GM12874 (cell line): ENCODE measurements around the gene THSD7B.

Experiments
- TF ChIP-seq, protein P1 (sequence below): IDR thresholded peaks from 2 replicates; pipeline ENCODE4 v1.5.1; 2011; ENCODE audit warnings: low read depth, mild to moderate bottlenecking, control low read depth, low read length, moderate library complexity; ENCODE audit not compliant: insufficient read depth

THSD7B gene

DNA sequence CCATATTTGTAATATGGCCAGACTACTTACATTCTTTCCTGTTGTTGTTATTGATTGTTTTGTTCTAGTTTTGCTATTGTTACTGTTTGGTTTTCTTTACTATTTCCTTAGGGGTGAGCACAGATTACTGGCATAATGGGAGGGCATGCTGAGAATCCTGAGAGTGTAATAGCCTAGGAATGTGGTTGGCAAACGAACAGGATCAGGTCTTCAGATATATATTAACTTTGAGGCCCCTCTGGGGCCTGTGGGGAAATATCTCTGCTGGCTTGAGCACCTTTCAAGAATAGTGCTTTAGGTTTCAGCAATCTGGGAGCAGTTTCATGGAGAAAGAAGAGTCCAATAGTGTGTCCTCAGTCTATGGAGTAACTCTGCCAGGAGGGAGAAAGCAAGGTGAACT lies 144.4 kb downstream of the THSD7B start:
- TF ChIP-seq, protein P1, sequence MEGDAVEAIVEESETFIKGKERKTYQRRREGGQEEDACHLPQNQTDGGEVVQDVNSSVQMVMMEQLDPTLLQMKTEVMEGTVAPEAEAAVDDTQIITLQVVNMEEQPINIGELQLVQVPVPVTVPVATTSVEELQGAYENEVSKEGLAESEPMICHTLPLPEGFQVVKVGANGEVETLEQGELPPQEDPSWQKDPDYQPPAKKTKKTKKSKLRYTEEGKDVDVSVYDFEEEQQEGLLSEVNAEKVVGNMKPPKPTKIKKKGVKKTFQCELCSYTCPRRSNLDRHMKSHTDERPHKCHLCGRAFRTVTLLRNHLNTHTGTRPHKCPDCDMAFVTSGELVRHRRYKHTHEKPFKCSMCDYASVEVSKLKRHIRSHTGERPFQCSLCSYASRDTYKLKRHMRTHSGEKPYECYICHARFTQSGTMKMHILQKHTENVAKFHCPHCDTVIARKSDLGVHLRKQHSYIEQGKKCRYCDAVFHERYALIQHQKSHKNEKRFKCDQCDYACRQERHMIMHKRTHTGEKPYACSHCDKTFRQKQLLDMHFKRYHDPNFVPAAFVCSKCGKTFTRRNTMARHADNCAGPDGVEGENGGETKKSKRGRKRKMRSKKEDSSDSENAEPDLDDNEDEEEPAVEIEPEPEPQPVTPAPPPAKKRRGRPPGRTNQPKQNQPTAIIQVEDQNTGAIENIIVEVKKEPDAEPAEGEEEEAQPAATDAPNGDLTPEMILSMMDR = no peak

DNA sequence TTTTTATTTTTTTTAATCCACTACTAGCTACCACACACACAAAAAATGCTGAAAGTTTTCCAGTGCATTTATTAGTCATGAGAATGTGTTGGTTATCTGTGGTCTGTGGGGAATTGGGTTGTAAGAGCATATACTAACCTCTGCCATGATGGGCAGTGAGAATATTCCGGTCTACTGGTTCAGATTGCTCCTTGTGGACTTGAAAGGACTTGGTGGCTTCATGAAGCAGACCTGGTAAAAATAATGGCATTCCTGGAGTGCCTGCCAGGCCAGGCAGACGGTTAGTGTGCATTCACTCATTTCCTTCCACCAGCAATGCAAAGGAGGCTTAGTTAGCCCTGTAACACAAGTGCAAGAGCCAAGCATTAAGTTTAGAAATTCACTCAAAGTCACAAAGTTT lies 150.8 kb downstream of the THSD7B start:
- TF ChIP-seq, protein P1 = no peak

DNA sequence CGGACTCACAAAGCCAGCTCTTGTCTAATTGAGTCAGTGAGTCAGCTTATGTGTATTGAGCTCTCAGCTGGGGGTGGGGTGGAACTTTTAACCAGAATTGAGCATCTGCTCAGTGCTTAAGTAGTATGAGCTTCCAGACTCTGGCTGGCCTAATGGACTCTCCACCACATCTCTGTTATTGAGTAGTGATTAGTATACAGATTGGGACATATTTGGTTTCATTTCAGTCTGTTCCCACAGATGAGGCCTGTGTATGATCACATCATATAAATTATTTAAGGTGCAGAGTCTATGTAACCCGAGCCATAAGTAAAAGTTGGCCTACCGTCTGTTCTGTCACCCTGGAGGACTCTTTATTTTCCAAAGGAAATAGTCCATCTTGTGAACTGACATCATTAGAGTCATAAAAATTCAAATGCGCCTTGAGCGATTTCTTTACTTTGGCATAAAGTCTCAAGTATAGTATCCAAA lies 152.1 kb downstream of the THSD7B start:
- TF ChIP-seq, protein P1 = no peak

DNA sequence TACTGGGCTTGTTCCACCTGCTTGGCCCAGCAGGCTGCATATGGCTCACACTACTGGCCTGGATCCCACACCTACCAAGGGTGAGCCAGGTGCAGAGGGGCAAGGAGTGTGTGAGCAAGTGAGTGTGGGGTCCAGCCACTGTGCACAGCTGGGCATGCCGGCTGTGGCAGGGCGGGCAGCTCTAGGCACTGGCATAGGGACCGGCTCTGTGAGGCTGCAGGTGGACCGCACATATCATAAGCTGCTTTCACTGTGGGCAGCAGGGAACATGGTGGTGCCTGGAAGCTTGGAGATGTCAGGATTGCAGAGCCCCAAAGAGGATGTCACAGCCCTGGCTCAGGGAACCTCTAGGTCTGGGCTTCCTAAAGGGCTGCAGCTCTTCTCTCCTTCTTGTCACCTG lies 154.3 kb downstream of the THSD7B start:
- TF ChIP-seq, protein P1 = no peak

DNA sequence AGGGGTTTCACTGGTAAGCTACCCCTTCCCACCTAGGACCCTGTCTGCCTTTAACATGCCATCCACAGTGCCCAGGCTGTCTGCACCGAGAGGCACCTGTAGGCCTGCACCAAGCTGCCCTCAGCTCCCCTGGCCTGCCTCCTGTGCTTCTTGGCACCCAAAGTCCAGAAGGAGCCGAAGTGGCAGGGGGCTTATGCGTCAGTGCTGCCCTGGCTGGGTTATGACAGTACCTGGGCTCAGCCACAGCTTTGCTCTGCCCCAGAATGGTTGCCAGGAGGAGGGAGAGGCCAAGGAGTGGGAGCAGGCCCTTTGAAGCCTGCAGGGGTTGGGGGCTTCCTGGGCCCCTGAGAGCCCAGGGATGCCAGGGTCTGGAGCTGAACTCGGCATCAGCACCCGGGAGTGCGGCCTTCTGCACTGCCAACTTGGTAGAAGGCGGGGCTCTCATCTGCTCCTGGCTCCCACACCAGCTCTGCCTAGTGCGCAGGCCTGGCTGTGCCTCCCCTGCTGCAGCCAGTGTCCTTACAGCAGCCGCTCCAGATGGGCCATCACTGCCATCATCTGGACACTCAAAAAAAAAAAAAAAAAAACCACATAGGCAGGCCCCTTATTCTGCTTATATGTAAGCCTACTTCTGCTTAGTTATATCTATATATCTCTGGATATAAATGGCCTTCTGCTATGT lies 155.4 kb downstream of the THSD7B start:
- TF ChIP-seq, protein P1 = no peak

DNA sequence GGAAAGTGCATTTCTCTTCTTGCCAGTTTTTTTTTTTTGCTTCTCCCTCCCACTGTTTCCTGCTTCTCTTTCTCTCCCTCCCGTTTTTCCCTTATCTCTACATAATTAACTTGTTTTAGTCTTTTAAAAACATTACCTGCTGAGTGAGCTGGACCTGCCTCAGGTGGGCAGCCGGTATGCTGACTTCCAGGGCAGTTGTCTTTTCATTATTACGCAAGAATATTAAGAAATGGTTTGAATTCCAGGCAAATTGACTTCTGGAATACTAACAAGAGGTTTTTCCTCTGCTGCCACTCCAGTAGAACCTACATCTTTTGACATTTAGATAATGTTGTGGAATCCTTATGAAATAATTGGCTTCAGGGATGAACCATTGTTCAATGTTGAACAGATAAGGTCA lies 161.8 kb downstream of the THSD7B start:
- TF ChIP-seq, protein P1 = no peak

DNA sequence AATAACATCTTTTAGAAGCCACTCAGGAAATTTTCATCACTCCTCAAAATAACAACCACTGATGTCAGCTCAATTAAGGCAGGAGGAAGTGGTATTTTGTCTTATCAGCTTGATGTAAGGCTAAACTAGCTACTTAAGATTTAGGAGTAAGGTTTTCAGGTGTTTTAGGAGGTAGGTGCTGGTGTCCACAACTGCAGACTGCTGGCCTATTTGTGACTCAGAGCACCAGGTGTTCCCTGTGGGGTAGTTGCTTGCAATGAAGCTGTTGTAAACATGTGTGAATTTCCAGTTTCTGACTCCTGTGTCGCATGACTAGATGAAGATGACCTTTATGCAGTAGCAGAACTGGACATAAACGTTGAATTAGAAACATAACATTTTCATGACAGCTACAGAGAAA lies 164.2 kb downstream of the THSD7B start:
- TF ChIP-seq, protein P1 = no peak
